ENCODE results near the gene KCNT2.

- no peak for TF ChIP-seq EZH2phosphoT487 (IDR thresholded peaks at IDR 0.05; ENCODE audit: insufficient read depth, low read depth)
- TF ChIP-seq EZH2 (IDR thresholded peaks at IDR 0.05; ENCODE audit: insufficient read depth, poor library complexity, severe bottlenecking): no peak
Observed at GRCh38 chr1:196611873-196612272, 3.6 kb upstream of the KCNT2 start.
